Right lobe of liver (tissue), 6 donors: ENCODE measurements around the gene TAS2R41. TPM values are rescaled to one million over a fixed set of nuclear protein-coding genes. Genes with fewer than 3 reads are reported as not detected.

Experiments used
- ATAC-seq, 4 donors: fragments of 200-7000 bp; cut with Tn5 transposase; one replicate each; pipeline ENCODE4 v1.9.1; 2020; ENCODE audit warnings: mild to moderate bottlenecking in 4 of 4, moderate library complexity in 4 of 4
- DNase-seq, 3 donors: peaks; one replicate each; pipeline ENCODE4 v3.0.0-alpha.2; 2020
- H3K27ac ChIP-seq, 3 donors: fragments of 200-600 bp; one replicate each; pipeline ENCODE4 v1.8.0; 2022
- H3K27me3 ChIP-seq, 2 donors: fragments of 200-600 bp; one replicate each; pipeline ENCODE4 v1.8.0; 2022
- H3K36me3 ChIP-seq, 4 donors: fragments of 200-600 bp; sonication (generic) in 1 of 4; one replicate each; pipeline versions ENCODE4 v1.5.1 to v1.8.0; 2017 to 2022; ENCODE audit warnings: control low read depth in 1 of 4
- H3K4me1 ChIP-seq, 4 donors: fragments of 200-600 bp; sonication (generic) in 1 of 4; one replicate each; pipeline versions ENCODE4 v1.5.1 to v1.8.0; 2017 to 2022; ENCODE audit warnings: control low read depth in 1 of 4
- H3K4me3 ChIP-seq, 3 donors: fragments of 200-600 bp; one replicate each; pipeline ENCODE4 v1.8.0; 2022
- H3K9me3 ChIP-seq, 4 donors: fragments of 200-600 bp; sonication (generic) in 1 of 4; one replicate each; pipeline versions ENCODE4 v1.5.1 to v1.8.0; 2017 to 2022; ENCODE audit warnings: control low read depth in 1 of 4
- CTCF ChIP-seq, 4 donors: fragments of 200-600 bp in 3 of 4; fragments of 450-650 bp in 1 of 4; IDR thresholded peaks; one replicate each; pipeline versions ENCODE4 v1.5.1 to v1.8.0; 2016 to 2022; ENCODE audit warnings: antibody characterized with exemption in 4 of 4, mild to moderate bottlenecking in 2 of 4
- POLR2A ChIP-seq: fragments of 450-650 bp; IDR thresholded peaks from one replicate; pipeline ENCODE4 v1.6.1; 2017; ENCODE audit warnings: antibody characterized with exemption, mild to moderate bottlenecking
- WGBS: methylation state at CpG from one replicate; pipeline ENCODE4 v1.1.6; 2018; ENCODE audit warnings: low coverage, low lambda C conversion rate; ENCODE audit not compliant: insufficient coverage; ENCODE audit errors: missing lambda C conversion rate; 5-methylcytosine and 5-hydroxymethylcytosine counted together
- intact Hi-C, 2 donors: fragments of 100-400 bp; cut with DNase I; formaldehyde crosslinking; loops; one replicate each; pipeline versions ENCODE4 v1.11.2 to v1.14.1; 2022
- total RNA-seq, 6 experiments: library from RNA; depleted of rRNA in 2 of 6; stranded (reverse); fragments of >200 nt in 2 of 6; fragmentation: NEBNext Ultra II Directional in 3 of 6; extraction: Animal tissue kit (Norgen Biotek cat#: 25700) in 3 of 6; gene quantifications; one replicate each; pipeline versions ENCODE4 v1.1.0 to v1.2.4, GENCODE V29; 2016 to 2023
- donor health status: DM: no; HTN: yes; CAD: no.
- donor health status: DM: no; HTN: no; CAD: no.
- donor health status: DM: no; HTN: no; CAD: no.
- donor health status: DM: no; HTN: yes; CAD: no.
- donor health status: DM: no; HTN: yes; CAD: no.

Gene TAS2R41
- total RNA-seq, 6 experiments from 2014 or later, result not detected

GRCh38 chr7:143492799-143493739 is 15.4 kb downstream of the TAS2R41 start:
- H3K27ac ChIP-seq, result no peak overlapping the region
- H3K4me1 ChIP-seq, result peaks cover 0 to under 1% (median 0%) of the 10 kb centered on the region in 4 donors
- intact Hi-C loops, result no loop called here
- H3K4me3 ChIP-seq, result no peak overlapping the region
- H3K9me3 ChIP-seq, result no peaks in the 10 kb centered on the region
- no peaks in the 10 kb centered on the region for H3K27me3 ChIP-seq
- ATAC-seq (no peak), DNase-seq (no peak)
- TF ChIP-seq CTCF (IDR thresholded peaks at IDR 0.05), result no peak
- no peak for TF ChIP-seq POLR2A
- H3K36me3 ChIP-seq, result no peaks in the 10 kb centered on the region
- WGBS, result 64% methylated on average over 6 of the region's 6 CpGs

- Histone ChIP-seq H3K9me3 (no peaks in the 10 kb centered on the region), H3K27me3 (no peaks in the 10 kb centered on the region), H3K4me1 (no peaks in the 10 kb centered on the region), H3K4me3 (no peak overlapping the region), H3K27ac (no peak overlapping the region), H3K36me3 (no peaks in the 10 kb centered on the region)
- TF ChIP-seq CTCF (IDR thresholded peaks at IDR 0.05) (no peak), POLR2A (no peak)
- ATAC-seq, result no peak
- intact Hi-C loops, result no loop called here
- WGBS, result 94% methylated on average over 1 of the region's 1 CpG
- DNase-seq, result no peak
Measured at GRCh38 chr7:143493751-143494150, 16.1 kb downstream of the TAS2R41 start.

- intact Hi-C loops, result no loop called here
- H3K4me1 ChIP-seq, result no peaks in the 10 kb centered on the region
- no peak overlapping the region for H3K27ac ChIP-seq
- TF ChIP-seq CTCF (IDR thresholded peaks at IDR 0.05) (no peak), POLR2A (no peak)
- no peak overlapping the region for H3K4me3 ChIP-seq
- ATAC-seq (no peak), DNase-seq (no peak)
- WGBS, result 44% methylated on average over 1 of the region's 1 CpG
- no peaks in the 10 kb centered on the region for H3K36me3 ChIP-seq
- H3K27me3 ChIP-seq, result no peaks in the 10 kb centered on the region
- no peaks in the 10 kb centered on the region for H3K9me3 ChIP-seq
Measured at GRCh38 chr7:143494622-143495021, 16.9 kb downstream of the TAS2R41 start.

- TF ChIP-seq CTCF (IDR thresholded peaks at IDR 0.05), result no peak
- no peak for TF ChIP-seq POLR2A
- no peaks in the 10 kb centered on the region for H3K27me3 ChIP-seq
- DNase-seq, result no peak
- no peak overlapping the region for H3K27ac ChIP-seq
- H3K4me3 ChIP-seq, result no peak overlapping the region
- no peak for ATAC-seq
- intact Hi-C loops, result no loop called here
- no peaks in the 10 kb centered on the region for H3K4me1 ChIP-seq
- H3K9me3 ChIP-seq, result no peaks in the 10 kb centered on the region
- H3K36me3 ChIP-seq, result no peaks in the 10 kb centered on the region
Measured at GRCh38 chr7:143495851-143496250, 18.2 kb downstream of the TAS2R41 start.
